IgD-negative memory B cell (primary cell): Measurements from ENCODE around the gene ARHGAP11A. TPM values are rescaled to one million over a fixed set of nuclear protein-coding genes. Genes with fewer than 3 reads are reported as not detected.
"Not testable (repeated sequence)": the region's sequence is repeated elsewhere in the genome, so short reads cannot be mapped to it uniquely, and the experiment has no call there.

Experiments used
- H3K27ac Mint-ChIP-seq, 3 donors: one replicate each; pipeline ENCODE4 v1.8.0; 2020 to 2022; ENCODE audit warnings: mild to moderate bottlenecking in 3 of 3, mixed read lengths in 3 of 3, moderate library complexity in 1 of 3
- H3K27me3 Mint-ChIP-seq: one replicate; pipeline ENCODE4 v1.8.0; 2021; ENCODE audit warnings: mixed read lengths
- H3K36me3 Mint-ChIP-seq: one replicate; pipeline ENCODE4 v1.8.0; 2020; ENCODE audit warnings: mild to moderate bottlenecking, mixed read lengths
- H3K4me1 Mint-ChIP-seq, 3 donors: one replicate each; pipeline ENCODE4 v1.8.0; 2020 to 2022; ENCODE audit warnings: mixed read lengths in 3 of 3, mild to moderate bottlenecking in 1 of 3
- H3K4me3 Mint-ChIP-seq, 4 donors: one replicate each; pipeline ENCODE4 v1.8.0; 2020 to 2022; ENCODE audit warnings: mild to moderate bottlenecking in 4 of 4, mixed read lengths in 4 of 4, moderate library complexity in 3 of 4
- H3K9me3 Mint-ChIP-seq, 3 donors: one replicate each; pipeline ENCODE4 v1.8.0; 2020 to 2021; ENCODE audit warnings: mixed read lengths in 3 of 3, mild to moderate bottlenecking in 1 of 3
- polyA plus RNA-seq: library from polyadenylated mRNA; unstranded; fragments of 300-500 nt; fragmentation: Illumina TruSeq; gene quantifications from one replicate; pipeline ENCODE4 v1.2.3, GENCODE V29; 2021

Gene ARHGAP11A
- polyA plus RNA-seq: 2.4 TPM

- H3K4me1 Mint-ChIP-seq: peaks cover 9 to 19% (median 14%) of the 10 kb centered on the region in 3 donors
- H3K27me3 Mint-ChIP-seq, H3K36me3 Mint-ChIP-seq, H3K9me3 Mint-ChIP-seq: not testable (repeated sequence)
- H3K4me3 Mint-ChIP-seq: peak within 1 kb of the TSS; percentile 95 to 100 (median 97)
- peak within 1 kb of the TSS; percentile 92 to 100 (median 92) for H3K27ac Mint-ChIP-seq
These were observed at the start of gene ARHGAP11A for GRCh38 chr15:32615051-32615870. ARHGAP11A (plus strand) TSS chr15:32615504; CDS start chr15:32616212, 708 bp downstream.

GRCh38 chr15:32568988-32569387 lies 46.3 kb upstream of the ARHGAP11A start:
- H3K27me3 Mint-ChIP-seq, H3K36me3 Mint-ChIP-seq: not testable (repeated sequence)

GRCh38 chr15:32578482-32578881 lies 36.8 kb upstream of the ARHGAP11A start:
- H3K4me1 Mint-ChIP-seq, H3K27me3 Mint-ChIP-seq, H3K9me3 Mint-ChIP-seq, H3K36me3 Mint-ChIP-seq: not testable (repeated sequence)
- H3K27ac Mint-ChIP-seq: peak overlapping the region in 1 of 3 donors; percentile 1
- H3K4me3 Mint-ChIP-seq: peak overlapping the region in 3 of 4 donors; percentile 52 to 85 (median 53)

More at GRCh38 chr15:32568988-32569387, 46.3 kb upstream of the ARHGAP11A start:
- H3K9me3 Mint-ChIP-seq, H3K4me1 Mint-ChIP-seq, H3K4me3 Mint-ChIP-seq, H3K27ac Mint-ChIP-seq: not testable (repeated sequence)

DNA sequence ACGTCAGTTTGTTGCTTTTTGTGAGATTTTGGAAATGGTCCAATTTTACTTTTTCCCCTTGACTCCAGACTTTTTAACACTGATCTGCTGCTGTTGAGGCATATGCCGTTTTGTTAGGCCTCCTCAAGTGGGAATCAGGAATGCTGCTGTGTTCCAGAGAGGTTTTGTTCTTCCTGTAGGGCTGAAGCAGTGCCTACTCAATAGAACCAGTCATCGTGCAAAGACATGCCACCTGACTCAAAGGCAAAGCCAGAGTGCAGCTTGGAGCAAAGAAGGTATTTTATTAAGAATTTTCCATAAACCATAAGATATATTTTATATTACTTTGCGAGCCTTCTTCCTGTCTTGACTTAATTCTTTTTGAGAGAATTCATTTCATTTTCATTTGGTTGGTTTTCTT lies 29.5 kb upstream of the ARHGAP11A start:
- not testable (repeated sequence) for H3K27ac Mint-ChIP-seq, H3K36me3 Mint-ChIP-seq, H3K4me1 Mint-ChIP-seq, H3K27me3 Mint-ChIP-seq, H3K9me3 Mint-ChIP-seq, H3K4me3 Mint-ChIP-seq

DNA sequence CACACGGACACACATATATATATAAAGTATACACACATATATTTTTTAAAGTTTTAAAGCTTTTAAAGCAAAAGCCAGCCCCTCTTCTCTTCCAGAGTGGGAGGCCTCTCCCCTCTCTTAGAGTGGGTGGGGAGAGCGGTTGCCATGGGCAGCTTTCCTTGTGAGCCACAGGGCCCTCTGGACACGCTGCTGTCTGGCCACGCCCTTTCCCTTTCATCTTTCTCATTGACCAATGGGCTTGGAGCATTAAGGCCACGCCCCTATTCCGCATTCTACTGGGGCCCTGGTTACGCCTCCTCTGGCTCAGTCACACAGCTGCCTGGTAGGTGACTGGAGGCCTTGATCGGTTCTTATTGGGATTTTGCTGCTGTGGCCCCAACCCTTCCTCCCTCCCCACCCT lies 22.2 kb upstream of the ARHGAP11A start, which contains the start of gene GOLGA8N:
Gene GOLGA8N, plus strand, starts transcription at position 306 of the 400 bp plus-strand sequence.
- H3K9me3 Mint-ChIP-seq, H3K4me1 Mint-ChIP-seq, H3K36me3 Mint-ChIP-seq, H3K4me3 Mint-ChIP-seq, H3K27me3 Mint-ChIP-seq, H3K27ac Mint-ChIP-seq: not testable (repeated sequence)

GRCh38 chr15:32609518-32609917 lies 5.8 kb upstream of the ARHGAP11A start:
- H3K9me3 Mint-ChIP-seq, H3K4me3 Mint-ChIP-seq, H3K27me3 Mint-ChIP-seq, H3K4me1 Mint-ChIP-seq, H3K36me3 Mint-ChIP-seq, H3K27ac Mint-ChIP-seq: not testable (repeated sequence)

DNA sequence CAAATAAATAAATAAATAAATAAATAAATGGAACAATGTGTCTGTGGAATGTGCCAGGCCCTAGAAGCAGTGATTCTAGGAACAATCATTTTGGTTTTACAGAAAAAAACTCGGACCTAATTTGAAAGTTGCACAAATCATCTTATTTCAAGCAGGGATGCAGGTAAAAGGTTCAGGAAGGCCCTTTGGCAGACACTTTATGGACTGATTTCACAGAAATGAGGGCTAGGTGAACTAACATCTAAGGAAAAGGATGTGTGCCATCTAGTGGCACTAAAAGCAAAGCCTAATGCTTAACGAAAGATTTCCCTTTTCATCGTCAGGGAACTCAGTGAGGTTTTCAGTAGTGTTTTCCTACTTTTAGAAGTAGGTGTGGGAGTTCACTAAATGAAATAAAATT lies 4.6 kb upstream of the ARHGAP11A start:
- not testable (repeated sequence) for H3K9me3 Mint-ChIP-seq, H3K4me3 Mint-ChIP-seq
- H3K4me1 Mint-ChIP-seq: peaks cover 4 to 15% (median 5%) of the 10 kb centered on the region in 3 donors

GRCh38 chr15:32614712-32615050 lies 623 bp upstream of the ARHGAP11A start:
- H3K9me3 Mint-ChIP-seq, H3K36me3 Mint-ChIP-seq, H3K27me3 Mint-ChIP-seq: not testable (repeated sequence)
- H3K27ac Mint-ChIP-seq: peak overlapping the region; percentile 85 to 100 (median 92)
- H3K4me3 Mint-ChIP-seq: peak overlapping the region; percentile 95 to 100 (median 97)
- H3K4me1 Mint-ChIP-seq: peaks cover 9 to 19% (median 14%) of the 10 kb centered on the region in 3 donors

More for the DNA sequence above, 4.6 kb upstream of the ARHGAP11A start:
- H3K27ac Mint-ChIP-seq, H3K36me3 Mint-ChIP-seq, H3K27me3 Mint-ChIP-seq: not testable (repeated sequence)

GRCh38 chr15:32615871-32616426 lies 645 bp downstream of the ARHGAP11A start:
- Mint-ChIP-seq H3K4me1 (peaks cover 9 to 15% (median 11%) of the 10 kb centered on the region in 3 donors), H3K27ac (peak overlapping the region; percentile 85 to 100 (median 92)), H3K4me3 (peak overlapping the region; percentile 95 to 100 (median 97))
- not testable (repeated sequence) for H3K9me3 Mint-ChIP-seq, H3K36me3 Mint-ChIP-seq, H3K27me3 Mint-ChIP-seq

GRCh38 chr15:32636410-32636809 lies 21.1 kb downstream of the ARHGAP11A start:
- Mint-ChIP-seq H3K4me1 (peaks cover 17 to 21% (median 17%) of the 10 kb centered on the region in 3 donors), H3K36me3 (no peaks in the 10 kb centered on the region), H3K9me3 (no peaks in the 10 kb centered on the region), H3K4me3 (peak overlapping the region in 1 of 4 donors; percentile 33), H3K27me3 (no peaks in the 10 kb centered on the region), H3K27ac (no peak overlapping the region)

GRCh38 chr15:32636908-32637567 lies 21.7 kb downstream of the ARHGAP11A start:
- peaks cover 17 to 21% (median 19%) of the 10 kb centered on the region in 3 donors for H3K4me1 Mint-ChIP-seq
- peak overlapping the region in 1 of 3 donors; percentile 78 for H3K27ac Mint-ChIP-seq
- no peaks in the 10 kb centered on the region for H3K9me3 Mint-ChIP-seq
- peaks cover 2% of the 10 kb centered on the region for H3K27me3 Mint-ChIP-seq
- peak overlapping the region in 1 of 4 donors; percentile 82 for H3K4me3 Mint-ChIP-seq
- peaks cover 2% of the 10 kb centered on the region for H3K36me3 Mint-ChIP-seq

DNA sequence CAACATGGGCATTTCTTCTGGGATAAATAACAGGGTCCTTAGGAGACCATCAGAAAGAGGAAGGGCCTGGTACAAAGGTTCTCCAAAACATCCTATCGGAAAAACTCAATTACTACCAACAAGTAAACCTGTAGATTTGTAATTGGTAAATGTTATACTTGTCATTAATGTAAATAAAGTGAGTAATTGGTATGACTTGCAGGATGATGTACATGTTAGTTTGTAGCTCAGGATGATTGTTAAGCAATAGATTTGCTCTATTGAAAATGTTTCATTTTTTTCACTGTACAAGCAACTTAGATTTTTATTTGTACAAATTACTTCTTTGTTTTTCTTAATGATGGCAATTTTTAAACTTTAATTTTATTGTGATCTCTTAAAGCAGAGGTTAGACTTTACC lies 22.4 kb downstream of the ARHGAP11A start:
- H3K4me3 Mint-ChIP-seq: no peak overlapping the region
- H3K36me3 Mint-ChIP-seq: peaks cover 2% of the 10 kb centered on the region
- H3K9me3 Mint-ChIP-seq: no peaks in the 10 kb centered on the region
- H3K4me1 Mint-ChIP-seq: peaks cover 17 to 21% (median 19%) of the 10 kb centered on the region in 3 donors
- peaks cover 2% of the 10 kb centered on the region for H3K27me3 Mint-ChIP-seq
- no peak overlapping the region for H3K27ac Mint-ChIP-seq

DNA sequence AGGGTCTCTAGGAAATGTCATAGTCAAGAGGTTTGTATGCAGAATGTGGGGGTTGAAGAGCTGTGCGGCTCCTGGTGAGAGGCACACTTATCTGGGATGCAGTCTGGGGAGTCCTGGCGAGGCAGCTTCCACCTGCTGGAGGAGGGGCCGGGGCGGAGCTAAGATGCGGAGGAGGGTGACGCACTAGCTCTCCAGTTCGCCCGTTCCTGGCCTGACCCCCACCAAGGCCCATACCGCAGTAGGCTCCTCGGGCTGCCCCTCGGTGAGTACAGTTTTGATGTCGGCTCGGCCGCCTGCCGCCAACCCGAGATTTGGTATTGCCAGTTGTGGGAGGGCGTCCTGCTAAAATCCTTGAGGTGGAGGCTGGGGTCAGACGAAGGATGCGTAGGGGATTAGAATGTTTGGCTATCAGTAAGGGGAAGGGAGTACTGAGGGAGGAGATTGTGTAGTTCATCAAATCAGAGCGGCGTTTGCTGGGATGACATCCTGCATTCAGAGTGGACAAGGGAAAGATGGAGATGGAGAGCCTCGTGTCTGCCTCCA lies 26.3 kb downstream of the ARHGAP11A start, which contains the start of gene SCG5:
Gene SCG5, plus strand, starts transcription at position 194 of the 543 bp plus-strand sequence. CDS start 1,883 bp downstream, outside the sequence.
- Mint-ChIP-seq H3K36me3 (peaks cover 2% of the 10 kb centered on the region), H3K4me1 (peaks cover 10 to 15% (median 13%) of the 10 kb centered on the region in 3 donors), H3K27ac (no peak within 1 kb of the TSS), H3K27me3 (peaks cover 2% of the 10 kb centered on the region), H3K4me3 (peak within 1 kb of the TSS in 1 of 4 donors; percentile 3), H3K9me3 (no peaks in the 10 kb centered on the region)

DNA sequence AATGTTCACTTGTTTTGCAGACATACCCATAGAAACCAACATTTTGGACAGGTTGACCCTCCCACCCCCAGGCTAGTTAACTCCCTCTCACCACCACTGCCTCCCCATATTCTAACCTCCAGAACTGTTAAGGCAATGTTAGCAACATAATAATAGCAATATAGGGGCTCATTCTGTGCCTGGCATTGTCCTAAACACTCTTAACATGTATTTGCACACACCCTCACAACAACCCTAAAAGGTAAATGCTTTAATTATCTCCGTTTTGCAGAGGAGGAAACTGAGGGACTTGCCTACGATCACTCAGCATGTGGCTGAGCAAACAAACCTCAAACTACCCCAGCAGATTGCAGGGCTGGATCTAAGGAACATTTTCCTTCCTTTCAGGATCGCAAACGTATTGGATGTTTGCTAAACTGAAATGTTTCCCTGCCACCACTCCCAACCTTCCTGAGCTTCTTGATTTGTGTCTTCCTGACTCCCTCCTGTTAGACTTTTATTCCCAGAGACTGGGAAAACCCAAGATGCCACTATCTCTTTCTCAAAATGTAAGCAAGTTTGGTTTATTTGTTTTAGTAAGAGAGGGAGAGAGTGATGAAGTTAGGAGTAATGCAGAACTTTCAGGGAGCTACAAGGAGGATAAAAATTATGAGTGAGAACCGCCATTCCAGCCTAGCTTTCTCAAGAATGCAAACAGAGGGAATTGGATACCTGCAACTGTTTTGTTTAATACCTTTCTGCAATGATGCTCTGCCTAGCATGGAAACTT lies 27.5 kb downstream of the ARHGAP11A start:
- Mint-ChIP-seq H3K36me3 (peaks cover 2% of the 10 kb centered on the region), H3K27me3 (peaks cover 2% of the 10 kb centered on the region), H3K4me3 (no peak overlapping the region), H3K4me1 (peaks cover 0 to 4% (median 2%) of the 10 kb centered on the region in 3 donors), H3K27ac (no peak overlapping the region), H3K9me3 (no peaks in the 10 kb centered on the region)
